Neural cell (in vitro differentiated cells): Measurements from ENCODE around the gene UNC5C. TPM values are rescaled to one million over a fixed set of nuclear protein-coding genes. Genes with fewer than 3 reads are reported as not detected.

Source experiments
- H2AFZ ChIP-seq: fragments of 200-600, 300-800 bp; sonication (generic), shearing (Covaris generic); 2 replicates; pipeline ENCODE4 v1.6.0; 2014; ENCODE audit warnings: low read depth, mild to moderate bottlenecking, antibody characterized with exemption, low read length, moderate library complexity
- H3F3A ChIP-seq: fragments of 200-600 bp; shearing (Covaris generic); 2 replicates; pipeline ENCODE4 v1.6.1; 2016; ENCODE audit warnings: mild to moderate bottlenecking, moderate library complexity, mixed read lengths, antibody characterized with exemption, low read length; ENCODE audit not compliant: insufficient read depth, poor library complexity, severe bottlenecking
- H3K27ac ChIP-seq: fragments of 200-600, 300-800 bp; sonication (generic), shearing (Covaris generic); 2 replicates; pipeline ENCODE4 v1.5.1; 2014; ENCODE audit warnings: mild to moderate bottlenecking, low read length, moderate library complexity
- H3K27me3 ChIP-seq: fragments of 300-800, 200-600 bp; sonication (generic), shearing (Covaris generic); 2 replicates; pipeline ENCODE4 v1.6.0; 2014; ENCODE audit warnings: mild to moderate bottlenecking, low read depth, low read length, moderate library complexity; ENCODE audit not compliant: insufficient read depth
- H3K36me3 ChIP-seq: fragments of 300-800, 200-600 bp; sonication (generic), shearing (Covaris generic); 2 replicates; pipeline ENCODE4 v1.5.1; 2014; ENCODE audit warnings: mild to moderate bottlenecking, antibody characterized with exemption, low read length, moderate library complexity; ENCODE audit not compliant: insufficient read depth
- H3K4me2 ChIP-seq: fragments of 300-800, 200-600 bp; sonication (generic), shearing (Covaris generic); 2 replicates; pipeline ENCODE4 v1.6.0; 2014; ENCODE audit warnings: mild to moderate bottlenecking, low read length
- H3K4me3 ChIP-seq: fragments of 300-800, 200-600 bp; sonication (generic), shearing (Covaris generic); 2 replicates; pipeline ENCODE4 v1.5.1; 2014; ENCODE audit warnings: mild to moderate bottlenecking, low read length, moderate library complexity
- H3K79me2 ChIP-seq: fragments of 200-600 bp; shearing (Covaris generic); replicated peaks from 2 replicates; pipeline ENCODE4 v1.6.0; 2014; ENCODE audit warnings: mild to moderate bottlenecking, low read length, moderate library complexity; ENCODE audit not compliant: insufficient read depth
- H3K9ac ChIP-seq: fragments of 300-800, 200-600 bp; sonication (generic), shearing (Covaris generic); 2 replicates; pipeline ENCODE4 v1.6.1; 2016; ENCODE audit warnings: mild to moderate bottlenecking, low read length, mixed read lengths
- H3K9me2 ChIP-seq: fragments of 200-600 bp; shearing (Covaris generic); 2 replicates; pipeline ENCODE4 v1.6.1; 2016; ENCODE audit warnings: mild to moderate bottlenecking, low read length, mixed read lengths; ENCODE audit not compliant: insufficient read depth
- H3K9me3 ChIP-seq: fragments of 200-600, 300-800 bp; sonication (generic), shearing (Covaris generic); 2 replicates; pipeline ENCODE4 v1.6.1; 2016; ENCODE audit warnings: mild to moderate bottlenecking, mixed run types, low read length, moderate library complexity, mixed read lengths
- H4K20me1 ChIP-seq: fragments of 200-600 bp; shearing (Covaris generic); 2 replicates; pipeline ENCODE4 v1.6.1; 2016; ENCODE audit warnings: mild to moderate bottlenecking, mixed run types; ENCODE audit not compliant: insufficient read depth
- CTCF ChIP-seq: fragments of 450-650 bp; IDR thresholded peaks from 2 replicates; pipeline ENCODE4 v1.5.1; 2014; ENCODE audit warnings: antibody characterized with exemption, mild to moderate bottlenecking, moderate library complexity; ENCODE audit not compliant: poor library complexity, severe bottlenecking
- EP300 ChIP-seq: fragments of 450-650 bp; conservative IDR thresholded peaks from 2 replicates; pipeline ENCODE4 v1.6.1; 2014; ENCODE audit warnings: antibody characterized with exemption, mild to moderate bottlenecking, moderate library complexity; ENCODE audit not compliant: poor library complexity, severe bottlenecking
- EZH2 ChIP-seq: fragments of 200-600, 300-800 bp; shearing (Covaris generic), sonication (generic); IDR thresholded peaks from 2 replicates; pipeline ENCODE4 v1.6.1; 2014; ENCODE audit warnings: antibody characterized with exemption, low read length, borderline replicate concordance, mild to moderate bottlenecking; ENCODE audit not compliant: insufficient read depth, poor library complexity, severe bottlenecking
- MXI1 ChIP-seq: fragments of 450-650 bp; conservative IDR thresholded peaks from 2 replicates; pipeline ENCODE4 v1.6.1; 2014; ENCODE audit warnings: antibody characterized with exemption, mild to moderate bottlenecking; ENCODE audit not compliant: poor library complexity, severe bottlenecking
- POLR2AphosphoS5 ChIP-seq: IDR thresholded peaks from 2 replicates; pipeline ENCODE4 v1.6.1; 2012
- RAD21 ChIP-seq: fragments of 450-650 bp; conservative IDR thresholded peaks from 2 replicates; pipeline ENCODE4 v1.6.1; 2014; ENCODE audit warnings: antibody characterized with exemption, mild to moderate bottlenecking, moderate library complexity
- REST ChIP-seq: IDR thresholded peaks from 2 replicates; pipeline ENCODE4 v1.6.1; 2012; ENCODE audit warnings: borderline replicate concordance
- TAF1 ChIP-seq: IDR thresholded peaks from 2 replicates; pipeline ENCODE4 v1.6.1; 2012; ENCODE audit warnings: low read depth
- polyA plus RNA-seq: library from polyadenylated mRNA; depleted of rRNA; stranded (reverse); fragments of >200 nt; gene quantifications from 2 replicates; pipeline ENCODE4 v1.2.3, GENCODE V29; 2014

The UNC5C gene
- polyA plus RNA-seq, 1 donor from 2014 or later, result 0.56 TPM

- H3K9ac ChIP-seq, result no peak overlapping the region
- H3K9me3 ChIP-seq, result peaks cover 7% of the 10 kb centered on the region
- no peak overlapping the region for H3K4me2 ChIP-seq
- no peaks in the 10 kb centered on the region for H3K27me3 ChIP-seq
- H3F3A ChIP-seq, result no peaks in the 10 kb centered on the region
- no peaks in the 10 kb centered on the region for H3K9me2 ChIP-seq
- H3K4me3 ChIP-seq, result no peak overlapping the region
- TF ChIP-seq EZH2 (no peak), REST (no peak), RAD21 (no peak)
- no peak overlapping the region for H2AFZ ChIP-seq
- H3K36me3 ChIP-seq, result no peaks in the 10 kb centered on the region
- H4K20me1 ChIP-seq, result no peaks in the 10 kb centered on the region
- no peak overlapping the region for H3K27ac ChIP-seq
- no peaks in the 10 kb centered on the region for H3K79me2 ChIP-seq
These were observed 253.6 kb downstream of the UNC5C start for GRCh38 chr4:95295157-95295556.

GRCh38 chr4:95294321-95294720 is 254.5 kb downstream of the UNC5C start:
- Histone ChIP-seq H3K36me3 (no peaks in the 10 kb centered on the region), H3K9ac (no peak overlapping the region), H2AFZ (no peak overlapping the region), H3F3A (no peaks in the 10 kb centered on the region), H3K4me2 (no peak overlapping the region), H3K9me3 (peaks cover 7% of the 10 kb centered on the region), H3K27me3 (no peaks in the 10 kb centered on the region), H3K27ac (no peak overlapping the region), H4K20me1 (no peaks in the 10 kb centered on the region), H3K79me2 (no peaks in the 10 kb centered on the region), H3K9me2 (no peaks in the 10 kb centered on the region), H3K4me3 (no peak overlapping the region)
- TF ChIP-seq CTCF, result no peak
- TF ChIP-seq MXI1, result no peak
- no peak for TF ChIP-seq EP300
- TF ChIP-seq POLR2AphosphoS5, result no peak
- no peak for TF ChIP-seq TAF1
- no peak for TF ChIP-seq REST
- no peak for TF ChIP-seq EZH2
- TF ChIP-seq RAD21, result no peak
